Measurements from ENCODE around the gene TMEM120B.
"Not testable (repeated sequence)": the region's sequence is repeated elsewhere in the genome, so short reads cannot be mapped to it uniquely, and the experiment has no call there.

TMEM120B gene

DNA sequence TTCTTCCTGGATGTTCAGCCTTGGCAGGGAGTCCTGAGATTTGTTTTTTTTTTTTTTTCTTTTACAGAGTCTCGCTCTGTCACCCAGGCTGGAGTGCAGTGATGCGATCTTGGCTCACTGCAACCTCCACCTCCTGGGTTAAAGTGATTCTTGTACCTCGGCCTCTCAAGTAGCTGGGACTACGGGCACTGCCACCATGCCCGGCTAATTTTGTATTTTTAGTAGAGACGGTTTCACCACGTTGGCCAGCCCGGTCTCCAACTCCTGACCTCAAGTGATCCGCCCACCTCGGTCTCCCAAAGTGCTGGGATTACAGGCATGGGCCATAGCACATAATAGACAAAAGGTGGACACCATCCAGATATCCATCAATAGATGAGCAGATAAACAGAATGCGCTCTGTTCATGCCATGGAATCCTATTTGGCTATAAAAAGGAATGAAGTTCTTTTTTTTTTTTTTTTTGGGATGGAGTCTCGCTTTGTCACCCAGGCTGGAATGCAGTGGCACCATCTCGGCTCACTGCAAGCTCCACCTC, 32.8 kb upstream of the TMEM120B start:
- not testable (repeated sequence) for H3K4me1 ChIP-seq (ENCODE audit: control insufficient read depth, insufficient read depth, low read length, poor library complexity, severe bottlenecking); DNase-seq; H3K9me3 ChIP-seq (ENCODE audit: control insufficient read depth, low read length); H3K36me3 ChIP-seq (ENCODE audit: control insufficient read depth, insufficient read depth, low read length); H3K27ac ChIP-seq (ENCODE audit: insufficient read depth, low read length, poor library complexity, severe bottlenecking); H3K27me3 ChIP-seq (replicated peaks; ENCODE audit: control insufficient read depth, insufficient read depth, low read length, poor library complexity, severe bottlenecking); H3K4me3 ChIP-seq (ENCODE audit: insufficient read depth, low read depth, low read length, poor library complexity, severe bottlenecking)

DNA sequence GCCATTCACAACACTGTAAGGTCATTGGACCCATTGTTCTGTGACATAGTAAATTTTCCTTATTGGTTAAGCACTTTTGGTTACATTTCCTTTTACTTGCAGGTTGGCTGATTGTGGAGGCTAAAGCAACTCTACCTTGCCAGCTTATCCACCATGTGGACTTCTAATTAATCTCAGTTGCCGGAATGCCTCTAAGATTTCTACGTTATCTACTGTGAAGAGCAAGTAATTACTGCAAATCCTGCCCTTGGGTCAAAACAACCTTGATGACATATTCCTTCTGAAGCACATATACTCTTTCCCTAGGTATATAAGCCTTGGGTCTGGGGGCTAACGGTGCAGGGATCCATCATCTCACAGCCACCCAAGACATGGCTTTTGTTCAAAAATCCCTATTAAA, 23.6 kb upstream of the TMEM120B start:
- H3K36me3 ChIP-seq (ENCODE audit: control insufficient read depth, insufficient read depth, low read length) = no peaks in the 10 kb centered on the region
- H3K27ac ChIP-seq (ENCODE audit: insufficient read depth, low read length, poor library complexity, severe bottlenecking) = no peak overlapping the region
- H3K4me1 ChIP-seq (ENCODE audit: control insufficient read depth, insufficient read depth, low read length, poor library complexity, severe bottlenecking) = peaks cover 5% of the 10 kb centered on the region
- DNase-seq = no peak
- no peaks in the 10 kb centered on the region for H3K9me3 ChIP-seq (ENCODE audit: control insufficient read depth, low read length)
- no peaks in the 10 kb centered on the region for H3K27me3 ChIP-seq (replicated peaks; ENCODE audit: control insufficient read depth, insufficient read depth, low read length, poor library complexity, severe bottlenecking)
- H3K4me3 ChIP-seq (ENCODE audit: insufficient read depth, low read depth, low read length, poor library complexity, severe bottlenecking) = no peak overlapping the region

DNA sequence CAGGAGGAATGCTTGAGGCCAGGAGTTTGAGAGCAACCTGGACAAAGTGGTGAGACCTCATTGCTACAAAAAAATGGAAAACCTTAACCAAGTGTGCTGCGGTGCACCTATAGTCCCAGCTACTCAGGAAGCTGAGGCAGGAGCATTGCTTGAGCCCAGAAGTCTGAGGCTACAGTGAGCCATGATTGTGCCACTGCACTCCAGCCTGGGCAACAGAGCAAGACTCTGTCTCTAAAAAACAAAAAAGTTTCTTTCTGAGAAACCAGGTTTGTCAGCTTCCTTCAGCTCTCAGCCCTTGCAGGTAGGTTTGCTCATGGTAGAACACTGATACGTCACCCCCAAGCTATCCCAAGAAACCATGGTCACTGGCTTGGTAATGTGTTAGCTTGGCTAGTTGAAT, 23.1 kb upstream of the TMEM120B start:
- Histone ChIP-seq H3K4me3 (ENCODE audit: insufficient read depth, low read depth, low read length, poor library complexity, severe bottlenecking) (no peak overlapping the region), H3K9me3 (ENCODE audit: control insufficient read depth, low read length) (no peaks in the 10 kb centered on the region), H3K27me3 (replicated peaks; ENCODE audit: control insufficient read depth, insufficient read depth, low read length, poor library complexity, severe bottlenecking) (no peaks in the 10 kb centered on the region), H3K4me1 (ENCODE audit: control insufficient read depth, insufficient read depth, low read length, poor library complexity, severe bottlenecking) (peaks cover 5% of the 10 kb centered on the region), H3K27ac (ENCODE audit: insufficient read depth, low read length, poor library complexity, severe bottlenecking) (no peak overlapping the region), H3K36me3 (ENCODE audit: control insufficient read depth, insufficient read depth, low read length) (no peaks in the 10 kb centered on the region)
- no peak for DNase-seq

DNA sequence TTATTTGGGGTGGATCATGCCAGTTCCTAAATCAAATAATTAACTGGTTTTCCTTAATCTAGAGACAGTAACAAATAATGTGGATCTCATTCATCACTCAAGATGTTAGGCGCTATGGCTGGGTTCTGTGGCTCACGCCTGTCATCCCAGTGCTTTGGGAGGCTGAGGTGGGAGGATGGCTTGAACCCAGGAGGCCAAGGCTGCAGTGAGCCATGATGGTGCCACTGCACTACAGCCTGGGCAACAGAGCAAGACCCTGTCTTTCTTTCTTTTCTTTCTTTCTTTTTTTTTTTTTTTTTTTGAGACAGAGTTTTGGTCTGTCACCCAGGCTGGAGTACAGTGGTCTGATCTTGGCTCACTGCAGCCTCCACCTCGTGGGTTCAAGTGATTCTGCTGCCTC, 19.8 kb upstream of the TMEM120B start:
- not testable (repeated sequence) for H3K27ac ChIP-seq (ENCODE audit: insufficient read depth, low read length, poor library complexity, severe bottlenecking); H3K4me1 ChIP-seq (ENCODE audit: control insufficient read depth, insufficient read depth, low read length, poor library complexity, severe bottlenecking); H3K4me3 ChIP-seq (ENCODE audit: insufficient read depth, low read depth, low read length, poor library complexity, severe bottlenecking); H3K36me3 ChIP-seq (ENCODE audit: control insufficient read depth, insufficient read depth, low read length); H3K9me3 ChIP-seq (ENCODE audit: control insufficient read depth, low read length); H3K27me3 ChIP-seq (replicated peaks; ENCODE audit: control insufficient read depth, insufficient read depth, low read length, poor library complexity, severe bottlenecking); DNase-seq

DNA sequence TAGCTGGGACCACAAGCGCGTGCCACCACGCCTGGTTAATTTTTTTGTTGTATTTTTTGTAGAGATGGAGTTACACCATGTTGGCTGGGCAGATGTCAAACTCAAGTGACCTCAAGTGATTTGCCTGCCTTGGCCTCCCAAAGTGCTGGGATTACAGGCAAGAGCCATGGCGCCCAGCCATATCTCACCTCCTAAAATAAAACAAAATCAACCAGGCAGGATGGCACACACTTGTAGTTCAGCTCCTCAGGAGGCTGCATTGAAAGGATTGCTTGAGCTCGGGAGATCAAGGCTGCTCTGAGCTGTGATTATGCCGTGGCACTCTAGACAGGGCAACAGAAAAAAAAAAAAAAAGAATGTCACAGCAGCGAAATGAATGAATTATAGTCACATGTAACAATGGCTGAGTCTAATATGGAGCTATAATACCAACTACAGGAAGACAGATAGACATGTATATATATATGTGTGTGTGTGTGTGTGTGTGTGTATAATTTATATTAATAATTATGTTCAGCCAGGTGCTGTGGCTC, 19.3 kb upstream of the TMEM120B start:
- no peak overlapping the region for H3K27ac ChIP-seq (ENCODE audit: insufficient read depth, low read length, poor library complexity, severe bottlenecking)
- H3K9me3 ChIP-seq (ENCODE audit: control insufficient read depth, low read length) = no peaks in the 10 kb centered on the region
- no peaks in the 10 kb centered on the region for H3K4me1 ChIP-seq (ENCODE audit: control insufficient read depth, insufficient read depth, low read length, poor library complexity, severe bottlenecking)
- no peak overlapping the region for H3K4me3 ChIP-seq (ENCODE audit: insufficient read depth, low read depth, low read length, poor library complexity, severe bottlenecking)
- no peaks in the 10 kb centered on the region for H3K36me3 ChIP-seq (ENCODE audit: control insufficient read depth, insufficient read depth, low read length)
- DNase-seq = no peak
- H3K27me3 ChIP-seq (replicated peaks; ENCODE audit: control insufficient read depth, insufficient read depth, low read length, poor library complexity, severe bottlenecking) = no peaks in the 10 kb centered on the region

DNA sequence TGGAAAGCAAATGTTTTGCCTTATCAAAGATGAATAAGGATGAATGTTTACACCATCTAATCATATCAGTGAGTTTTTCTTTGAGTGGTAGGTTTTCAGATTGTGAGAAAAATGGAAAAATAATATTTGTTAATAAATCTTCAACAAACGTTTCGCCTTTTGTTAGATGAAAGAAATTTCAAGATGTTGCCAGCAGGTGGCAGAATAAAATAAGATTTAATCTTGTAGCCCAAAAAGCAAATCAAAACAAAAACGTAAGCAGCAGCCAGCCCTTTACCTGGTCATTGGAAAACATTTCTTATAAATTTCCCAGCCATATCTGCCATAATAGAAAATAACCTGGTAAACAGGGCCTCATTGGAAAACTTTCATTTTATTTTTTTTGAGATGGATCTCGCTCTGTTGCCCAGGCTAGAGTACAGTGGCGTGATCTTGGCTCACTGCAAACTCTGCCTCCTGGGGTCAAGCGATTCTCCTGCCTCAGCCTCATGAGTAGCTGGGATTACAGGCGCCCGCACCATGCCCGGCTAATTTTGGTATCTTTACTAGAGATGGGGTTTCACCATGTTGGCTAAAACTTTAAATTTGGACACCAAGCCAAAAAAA, 15.4 kb upstream of the TMEM120B start:
- Histone ChIP-seq H3K4me1 (ENCODE audit: control insufficient read depth, insufficient read depth, low read length, poor library complexity, severe bottlenecking) (no peaks in the 10 kb centered on the region), H3K27ac (ENCODE audit: insufficient read depth, low read length, poor library complexity, severe bottlenecking) (no peak overlapping the region), H3K36me3 (ENCODE audit: control insufficient read depth, insufficient read depth, low read length) (no peaks in the 10 kb centered on the region), H3K9me3 (ENCODE audit: control insufficient read depth, low read length) (no peaks in the 10 kb centered on the region), H3K27me3 (replicated peaks; ENCODE audit: control insufficient read depth, insufficient read depth, low read length, poor library complexity, severe bottlenecking) (no peaks in the 10 kb centered on the region), H3K4me3 (ENCODE audit: insufficient read depth, low read depth, low read length, poor library complexity, severe bottlenecking) (no peak overlapping the region)
- DNase-seq = no peak

DNA sequence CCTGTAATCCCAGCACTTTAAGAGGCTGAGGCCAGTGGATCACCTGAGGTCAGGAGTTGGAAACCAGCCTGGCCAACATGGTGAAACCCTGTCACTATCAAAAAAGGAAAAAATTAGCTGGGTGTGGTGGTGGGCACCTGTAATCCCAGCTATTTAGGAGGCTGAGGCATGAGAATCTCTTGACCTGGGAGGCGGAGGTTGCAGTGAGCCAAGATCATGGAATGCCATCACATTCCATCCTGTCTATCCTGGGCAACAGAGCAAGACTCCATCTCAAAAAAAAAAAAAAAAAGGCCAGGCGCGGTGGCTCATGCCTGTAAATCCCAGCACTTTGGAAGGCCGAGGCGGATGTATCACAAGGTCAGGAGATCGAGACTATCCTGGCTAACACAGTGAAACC, 14.7 kb upstream of the TMEM120B start:
- not testable (repeated sequence) for H3K27ac ChIP-seq (ENCODE audit: insufficient read depth, low read length, poor library complexity, severe bottlenecking); DNase-seq; H3K9me3 ChIP-seq (ENCODE audit: control insufficient read depth, low read length); H3K4me3 ChIP-seq (ENCODE audit: insufficient read depth, low read depth, low read length, poor library complexity, severe bottlenecking); H3K4me1 ChIP-seq (ENCODE audit: control insufficient read depth, insufficient read depth, low read length, poor library complexity, severe bottlenecking); H3K27me3 ChIP-seq (replicated peaks; ENCODE audit: control insufficient read depth, insufficient read depth, low read length, poor library complexity, severe bottlenecking); H3K36me3 ChIP-seq (ENCODE audit: control insufficient read depth, insufficient read depth, low read length)

DNA sequence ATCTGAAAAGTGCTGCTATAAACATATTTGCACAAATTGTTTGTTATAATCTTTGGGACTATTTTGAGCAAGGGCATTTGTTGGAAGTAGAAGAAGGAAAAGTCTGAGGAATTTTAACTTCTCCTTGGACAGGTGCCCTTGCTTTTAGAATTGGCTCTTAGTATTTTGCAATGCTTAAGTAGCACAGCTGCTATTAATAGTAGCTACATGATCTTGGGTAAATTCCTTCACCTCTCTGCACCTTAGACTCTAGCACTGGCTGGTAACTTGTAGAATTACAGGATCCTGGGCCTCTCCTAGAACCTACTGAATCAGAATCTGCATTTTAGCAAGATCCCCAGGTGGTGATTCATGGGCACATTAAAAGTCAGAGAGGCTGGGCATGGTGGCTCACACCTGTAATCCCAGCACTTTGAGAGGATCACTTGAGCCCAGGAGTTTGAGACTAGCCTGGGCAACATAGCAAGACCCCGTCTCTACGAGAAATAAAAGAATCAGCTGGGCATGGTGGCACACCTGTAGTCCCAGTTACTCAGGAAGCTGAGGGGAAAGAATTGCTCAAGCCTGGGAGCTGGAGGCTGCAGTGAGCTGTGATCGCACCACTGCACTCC, 10.8 kb upstream of the TMEM120B start:
- no peaks in the 10 kb centered on the region for H3K36me3 ChIP-seq (ENCODE audit: control insufficient read depth, insufficient read depth, low read length)
- H3K27me3 ChIP-seq (replicated peaks; ENCODE audit: control insufficient read depth, insufficient read depth, low read length, poor library complexity, severe bottlenecking) = no peaks in the 10 kb centered on the region
- H3K27ac ChIP-seq (ENCODE audit: insufficient read depth, low read length, poor library complexity, severe bottlenecking) = no peak overlapping the region
- no peak overlapping the region for H3K4me3 ChIP-seq (ENCODE audit: insufficient read depth, low read depth, low read length, poor library complexity, severe bottlenecking)
- H3K4me1 ChIP-seq (ENCODE audit: control insufficient read depth, insufficient read depth, low read length, poor library complexity, severe bottlenecking) = no peaks in the 10 kb centered on the region
- no peaks in the 10 kb centered on the region for H3K9me3 ChIP-seq (ENCODE audit: control insufficient read depth, low read length)
- no peak for DNase-seq

DNA sequence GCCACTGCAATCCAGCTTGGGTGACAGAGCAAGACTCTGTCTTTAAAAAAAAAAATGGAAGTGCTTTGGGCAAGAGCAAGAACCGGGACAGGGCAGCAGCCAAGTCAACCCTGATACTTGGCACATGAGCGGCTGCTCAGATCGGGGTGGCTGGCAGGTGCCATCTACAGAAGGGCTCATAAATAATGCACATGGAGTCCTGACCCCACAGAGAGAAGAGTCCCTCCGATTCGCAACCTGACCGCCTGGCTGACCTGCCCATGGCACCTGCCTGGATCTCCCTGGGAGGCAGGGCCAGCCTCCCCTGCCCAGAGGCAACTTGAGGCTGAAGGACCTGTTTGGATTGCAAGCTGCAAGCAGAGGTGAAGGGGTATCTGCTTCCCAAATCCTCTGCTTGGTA, 9.6 kb upstream of the TMEM120B start:
- Histone ChIP-seq H3K27ac (ENCODE audit: insufficient read depth, low read length, poor library complexity, severe bottlenecking) (no peak overlapping the region), H3K36me3 (ENCODE audit: control insufficient read depth, insufficient read depth, low read length) (no peaks in the 10 kb centered on the region), H3K9me3 (ENCODE audit: control insufficient read depth, low read length) (no peaks in the 10 kb centered on the region), H3K27me3 (replicated peaks; ENCODE audit: control insufficient read depth, insufficient read depth, low read length, poor library complexity, severe bottlenecking) (no peaks in the 10 kb centered on the region), H3K4me3 (ENCODE audit: insufficient read depth, low read depth, low read length, poor library complexity, severe bottlenecking) (no peak overlapping the region), H3K4me1 (ENCODE audit: control insufficient read depth, insufficient read depth, low read length, poor library complexity, severe bottlenecking) (no peaks in the 10 kb centered on the region)
- no peak for DNase-seq

DNA sequence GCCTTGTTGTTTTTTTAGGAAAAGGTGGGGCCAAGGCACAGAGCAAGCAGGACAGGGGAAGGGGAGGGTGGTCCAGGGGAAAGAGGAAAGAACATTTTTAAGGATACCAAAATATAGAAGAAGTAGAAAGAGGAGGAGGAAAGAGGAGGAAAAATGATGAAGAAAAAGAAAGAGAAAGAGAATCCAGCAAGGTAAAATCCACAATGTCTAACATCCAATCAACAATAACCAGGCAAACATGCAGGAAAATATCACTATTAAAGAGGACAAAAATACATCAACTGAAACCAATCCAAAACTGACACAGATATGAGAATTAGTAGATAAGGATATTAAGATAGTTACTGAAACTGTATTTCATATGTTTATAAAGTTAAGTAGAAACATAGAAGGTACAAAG, 7.0 kb upstream of the TMEM120B start:
- H3K27ac ChIP-seq (ENCODE audit: insufficient read depth, low read length, poor library complexity, severe bottlenecking) = no peak overlapping the region
- no peaks in the 10 kb centered on the region for H3K36me3 ChIP-seq (ENCODE audit: control insufficient read depth, insufficient read depth, low read length)
- H3K4me3 ChIP-seq (ENCODE audit: insufficient read depth, low read depth, low read length, poor library complexity, severe bottlenecking) = no peak overlapping the region
- no peak for DNase-seq
- no peaks in the 10 kb centered on the region for H3K9me3 ChIP-seq (ENCODE audit: control insufficient read depth, low read length)
- H3K27me3 ChIP-seq (replicated peaks; ENCODE audit: control insufficient read depth, insufficient read depth, low read length, poor library complexity, severe bottlenecking) = no peaks in the 10 kb centered on the region
- no peaks in the 10 kb centered on the region for H3K4me1 ChIP-seq (ENCODE audit: control insufficient read depth, insufficient read depth, low read length, poor library complexity, severe bottlenecking)
